ENCODE results near the gene CALN1. TPM values are rescaled to one million over a fixed set of nuclear protein-coding genes. Genes with fewer than 3 reads are reported as not detected.

CALN1 gene
- total and polyA plus RNA-seq, 2 donors = 0.13 to 0.42 TPM

- Histone ChIP-seq H3K4me1 (ENCODE audit: insufficient read depth) (no peaks in the 10 kb centered on the region), H3K27ac (ENCODE audit: low read depth) (no peak overlapping the region), H3K4me3 (ENCODE audit: low read depth, low read length) (no peak overlapping the region), H3K36me3 (ENCODE audit: insufficient read depth) (no peaks in the 10 kb centered on the region)
- WGBS = 92% methylated on average over 7 of the region's 7 CpGs
- no peak for DNase-seq (ENCODE audit: extremely low spot score)
These were observed 417.0 kb downstream of the CALN1 start for GRCh38 chr7:71995111-71995510.

GRCh38 chr7:71991586-71991985 lies 420.6 kb downstream of the CALN1 start:
- no peak overlapping the region for H3K27ac ChIP-seq (ENCODE audit: low read depth)
- H3K4me3 ChIP-seq (ENCODE audit: low read depth, low read length) = no peak overlapping the region
- no peaks in the 10 kb centered on the region for H3K4me1 ChIP-seq (ENCODE audit: insufficient read depth)
- no peaks in the 10 kb centered on the region for H3K36me3 ChIP-seq (ENCODE audit: insufficient read depth)
- DNase-seq (ENCODE audit: extremely low spot score) = no peak

- Histone ChIP-seq H3K27ac (ENCODE audit: low read depth) (no peak overlapping the region), H3K36me3 (ENCODE audit: insufficient read depth) (no peaks in the 10 kb centered on the region), H3K4me1 (ENCODE audit: insufficient read depth) (no peaks in the 10 kb centered on the region), H3K4me3 (ENCODE audit: low read depth, low read length) (no peak overlapping the region)
- DNase-seq (ENCODE audit: extremely low spot score) = no peak
- 86% methylated on average over 7 of the region's 7 CpGs for WGBS
These were observed 422.0 kb downstream of the CALN1 start for GRCh38 chr7:71990138-71990462.

GRCh38 chr7:71988201-71988600 lies 423.9 kb downstream of the CALN1 start:
- no peak overlapping the region for H3K4me3 ChIP-seq (ENCODE audit: low read depth, low read length)
- WGBS = 88% methylated on average over 7 of the region's 7 CpGs
- H3K4me1 ChIP-seq (ENCODE audit: insufficient read depth) = no peaks in the 10 kb centered on the region

GRCh38 chr7:71987200-71987767 lies 424.9 kb downstream of the CALN1 start:
- 82% methylated on average over 8 of the region's 8 CpGs for WGBS
- no peak overlapping the region for H3K4me3 ChIP-seq (ENCODE audit: low read depth, low read length)
- no peak for DNase-seq (ENCODE audit: extremely low spot score)
- H3K4me1 ChIP-seq (ENCODE audit: insufficient read depth) = no peaks in the 10 kb centered on the region
- no peaks in the 10 kb centered on the region for H3K36me3 ChIP-seq (ENCODE audit: insufficient read depth)
- no peak overlapping the region for H3K27ac ChIP-seq (ENCODE audit: low read depth)

More at GRCh38 chr7:71988201-71988600, 423.9 kb downstream of the CALN1 start:
- DNase-seq (ENCODE audit: extremely low spot score) = no peak
- no peaks in the 10 kb centered on the region for H3K36me3 ChIP-seq (ENCODE audit: insufficient read depth)
- no peak overlapping the region for H3K27ac ChIP-seq (ENCODE audit: low read depth)

GRCh38 chr7:71984348-71984747 lies 427.8 kb downstream of the CALN1 start:
- no peaks in the 10 kb centered on the region for H3K4me1 ChIP-seq (ENCODE audit: insufficient read depth)
- H3K27ac ChIP-seq (ENCODE audit: low read depth) = no peak overlapping the region
- DNase-seq (ENCODE audit: extremely low spot score) = no peak
- WGBS = 75% methylated on average over 2 of the region's 2 CpGs
- H3K4me3 ChIP-seq (ENCODE audit: low read depth, low read length) = no peak overlapping the region
- H3K36me3 ChIP-seq (ENCODE audit: insufficient read depth) = no peaks in the 10 kb centered on the region

- no peaks in the 10 kb centered on the region for H3K36me3 ChIP-seq (ENCODE audit: insufficient read depth)
- 65% methylated on average over 4 of the region's 4 CpGs for WGBS
- DNase-seq (ENCODE audit: extremely low spot score) = no peak
- H3K27ac ChIP-seq (ENCODE audit: low read depth) = no peak overlapping the region
- no peaks in the 10 kb centered on the region for H3K4me1 ChIP-seq (ENCODE audit: insufficient read depth)
- H3K4me3 ChIP-seq (ENCODE audit: low read depth, low read length) = no peak overlapping the region
These were observed 429.3 kb downstream of the CALN1 start for GRCh38 chr7:71982851-71983250.

- no peak for DNase-seq (ENCODE audit: extremely low spot score)
- H3K36me3 ChIP-seq (ENCODE audit: insufficient read depth) = no peaks in the 10 kb centered on the region
- 57% methylated on average over 7 of the region's 7 CpGs for WGBS
- no peak overlapping the region for H3K27ac ChIP-seq (ENCODE audit: low read depth)
- no peaks in the 10 kb centered on the region for H3K4me1 ChIP-seq (ENCODE audit: insufficient read depth)
- no peak overlapping the region for H3K4me3 ChIP-seq (ENCODE audit: low read depth, low read length)
These were observed 435.5 kb downstream of the CALN1 start for GRCh38 chr7:71976645-71977044.

GRCh38 chr7:71974611-71975010 lies 437.5 kb downstream of the CALN1 start:
- WGBS = 79% methylated on average over 7 of the region's 7 CpGs
- Histone ChIP-seq H3K36me3 (ENCODE audit: insufficient read depth) (no peaks in the 10 kb centered on the region), H3K27ac (ENCODE audit: low read depth) (no peak overlapping the region), H3K4me1 (ENCODE audit: insufficient read depth) (no peaks in the 10 kb centered on the region), H3K4me3 (ENCODE audit: low read depth, low read length) (no peak overlapping the region)
- no peak for DNase-seq (ENCODE audit: extremely low spot score)

GRCh38 chr7:71972534-71972933 lies 439.6 kb downstream of the CALN1 start:
- 44% methylated on average over 7 of the region's 7 CpGs for WGBS
- DNase-seq (ENCODE audit: extremely low spot score) = no peak
- H3K36me3 ChIP-seq (ENCODE audit: insufficient read depth) = no peaks in the 10 kb centered on the region
- no peaks in the 10 kb centered on the region for H3K4me1 ChIP-seq (ENCODE audit: insufficient read depth)
- H3K27ac ChIP-seq (ENCODE audit: low read depth) = no peak overlapping the region
- H3K4me3 ChIP-seq (ENCODE audit: low read depth, low read length) = no peak overlapping the region

GRCh38 chr7:71970725-71971124 lies 441.4 kb downstream of the CALN1 start:
- H3K36me3 ChIP-seq (ENCODE audit: insufficient read depth) = no peaks in the 10 kb centered on the region
- H3K4me3 ChIP-seq (ENCODE audit: low read depth, low read length) = no peak overlapping the region
- WGBS = 60% methylated on average over 3 of the region's 3 CpGs
- DNase-seq (ENCODE audit: extremely low spot score) = no peak
- H3K4me1 ChIP-seq (ENCODE audit: insufficient read depth) = no peaks in the 10 kb centered on the region
- H3K27ac ChIP-seq (ENCODE audit: low read depth) = no peak overlapping the region

GRCh38 chr7:71962636-71963035 lies 449.5 kb downstream of the CALN1 start:
- Histone ChIP-seq H3K36me3 (ENCODE audit: insufficient read depth) (no peaks in the 10 kb centered on the region), H3K4me3 (ENCODE audit: low read depth, low read length) (no peak overlapping the region), H3K27ac (ENCODE audit: low read depth) (no peak overlapping the region), H3K4me1 (ENCODE audit: insufficient read depth) (no peaks in the 10 kb centered on the region)
- WGBS = 85% methylated on average over 3 of the region's 3 CpGs
- no peak for DNase-seq (ENCODE audit: extremely low spot score)

GRCh38 chr7:71961283-71961682 lies 450.9 kb downstream of the CALN1 start:
- H3K36me3 ChIP-seq (ENCODE audit: insufficient read depth) = no peaks in the 10 kb centered on the region
- WGBS = 76% methylated on average over 4 of the region's 4 CpGs
- no peak overlapping the region for H3K27ac ChIP-seq (ENCODE audit: low read depth)
- no peak overlapping the region for H3K4me3 ChIP-seq (ENCODE audit: low read depth, low read length)
- H3K4me1 ChIP-seq (ENCODE audit: insufficient read depth) = no peaks in the 10 kb centered on the region
- no peak for DNase-seq (ENCODE audit: extremely low spot score)

- H3K27ac ChIP-seq (ENCODE audit: low read depth) = no peak overlapping the region
- H3K36me3 ChIP-seq (ENCODE audit: insufficient read depth) = no peaks in the 10 kb centered on the region
- DNase-seq (ENCODE audit: extremely low spot score) = no peak
- 94% methylated on average over 17 of the region's 17 CpGs for WGBS
- H3K4me3 ChIP-seq (ENCODE audit: low read depth, low read length) = no peak overlapping the region
- no peaks in the 10 kb centered on the region for H3K4me1 ChIP-seq (ENCODE audit: insufficient read depth)
These were observed 470.0 kb downstream of the CALN1 start for GRCh38 chr7:71942115-71942514.

- no peaks in the 10 kb centered on the region for H3K4me1 ChIP-seq (ENCODE audit: insufficient read depth)
- no peak overlapping the region for H3K4me3 ChIP-seq (ENCODE audit: low read depth, low read length)
- no peaks in the 10 kb centered on the region for H3K36me3 ChIP-seq (ENCODE audit: insufficient read depth)
- H3K27ac ChIP-seq (ENCODE audit: low read depth) = no peak overlapping the region
- 53% methylated on average over 4 of the region's 4 CpGs for WGBS
- DNase-seq (ENCODE audit: extremely low spot score) = no peak
These were observed 474.2 kb downstream of the CALN1 start for GRCh38 chr7:71937840-71938371.
